Renal cortical epithelial cell (primary cell): Measurements from ENCODE around the gene MLYCD. TPM values are rescaled to one million over a fixed set of nuclear protein-coding genes. Genes with fewer than 3 reads are reported as not detected.

Experiments
- DNase-seq: peaks from one replicate; pipeline ENCODE4 v3.0.0-alpha.2; 2011; ENCODE audit warnings: low read depth
- total RNA-seq: library from RNA; depleted of rRNA; stranded (reverse); fragments of >200 nt; gene quantifications from 2 replicates; pipeline ENCODE4 v1.2.3, GENCODE V29; 2014

MLYCD gene
- total RNA-seq: 3.6 and 7.1 TPM in 2 replicates

- DNase-seq: peak; percentile 36
Measured at GRCh38 chr16:83898463-83899271, at the start of gene MLYCD. Gene MLYCD, plus strand, starts transcription at chr16:83899115. Its CDS starts 30 bp downstream, at chr16:83899145.

DNA sequence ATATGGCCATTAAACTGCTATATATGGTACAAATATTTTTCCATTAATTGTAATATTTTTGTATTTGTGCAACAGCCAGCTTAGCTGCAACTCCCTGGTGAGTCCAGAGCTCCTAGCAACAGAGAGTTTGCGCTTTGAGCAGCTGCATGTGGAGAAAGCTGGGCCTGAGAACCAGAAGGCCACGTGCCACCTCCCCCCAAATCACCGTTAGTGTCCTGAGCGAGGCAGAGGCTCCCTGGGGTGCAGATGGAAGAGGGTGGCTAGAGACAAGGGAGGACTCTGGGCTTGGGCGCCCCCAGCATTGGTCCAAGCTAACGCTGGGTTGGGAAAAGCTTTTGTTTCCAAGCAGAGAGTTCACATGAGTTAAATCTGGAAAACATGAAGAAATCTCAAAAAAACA is 49.5 kb upstream of the MLYCD start:
- DNase-seq: no peak

DNA sequence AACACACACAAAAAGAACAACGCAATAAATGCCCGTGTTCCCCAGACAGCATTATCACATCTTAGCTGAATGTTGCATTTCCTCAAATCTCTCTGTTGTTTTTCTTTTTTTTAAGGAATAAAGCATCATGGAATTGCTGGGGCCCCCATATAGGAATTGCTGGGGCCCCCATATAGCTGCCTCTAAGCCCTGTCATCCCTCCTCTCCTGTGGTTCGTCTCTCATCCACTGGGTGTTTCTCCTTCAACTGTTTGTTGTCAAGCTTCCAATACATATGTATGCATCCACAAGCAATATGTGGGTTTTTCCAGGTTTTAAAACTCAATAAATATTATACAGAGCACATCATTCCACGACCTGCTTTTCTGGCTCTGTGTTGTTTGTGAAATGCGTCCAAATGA is 48.0 kb upstream of the MLYCD start:
- no peak for DNase-seq

DNA sequence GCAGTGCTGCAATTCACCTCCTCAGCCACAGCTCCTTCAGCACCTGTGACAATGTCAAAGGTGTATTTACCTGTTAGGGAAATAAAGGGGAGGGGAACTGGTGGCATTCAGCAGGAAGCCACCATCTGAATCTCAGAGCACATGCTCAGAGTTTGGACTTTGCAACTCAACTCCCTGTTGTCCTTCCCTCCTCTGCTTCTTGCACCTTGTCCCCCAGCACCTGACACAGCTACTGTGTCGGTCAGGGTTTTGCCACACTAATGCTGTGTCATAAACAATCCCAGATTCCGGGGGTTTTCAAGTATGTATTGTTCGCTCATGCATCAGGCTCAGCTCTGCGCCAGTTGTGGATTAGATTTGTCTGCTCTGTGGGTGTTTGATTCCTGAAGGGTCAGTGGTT is 47.4 kb upstream of the MLYCD start:
- no peak for DNase-seq

DNA sequence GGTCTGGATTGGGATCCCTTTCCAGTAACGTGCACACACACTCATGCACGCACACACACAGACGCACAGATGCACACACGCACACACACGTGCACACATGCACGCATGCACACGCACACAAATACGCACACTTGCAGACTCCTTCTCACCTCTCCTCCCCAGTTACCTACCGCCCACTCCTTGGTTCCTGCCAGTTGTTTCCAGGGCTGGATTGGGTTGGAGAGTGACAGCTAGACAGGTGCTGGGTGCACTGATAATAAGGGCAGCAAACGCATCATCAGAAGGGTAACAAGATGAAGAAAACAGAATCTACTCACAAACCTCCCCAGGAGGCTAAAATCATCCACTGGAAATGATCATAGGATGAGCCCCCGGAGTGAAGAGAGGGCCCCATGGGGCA is 46.1 kb upstream of the MLYCD start:
- DNase-seq: no peak

DNA sequence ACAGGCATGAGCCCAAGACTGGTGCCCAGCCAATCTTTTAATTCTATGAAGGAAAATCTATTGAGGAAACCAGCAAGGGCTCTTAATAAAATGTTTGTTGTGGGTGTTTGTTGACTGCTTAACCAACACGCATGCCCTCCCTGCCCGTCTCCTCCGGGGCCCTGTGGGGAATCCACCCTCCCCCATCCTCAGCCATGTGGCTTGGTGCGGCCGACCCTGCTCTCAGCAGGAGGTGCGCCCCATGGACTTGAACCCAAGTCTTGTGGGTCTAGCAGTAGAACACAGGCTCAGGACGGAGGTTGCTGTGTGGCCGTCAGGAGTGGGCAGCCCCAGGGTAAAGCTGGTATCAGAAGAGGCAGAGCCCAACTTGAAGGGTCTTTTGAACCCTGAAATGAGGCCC is 45.1 kb upstream of the MLYCD start:
- no peak for DNase-seq

- no peak for DNase-seq
Measured at GRCh38 chr16:83854420-83854819, 44.5 kb upstream of the MLYCD start.

DNA sequence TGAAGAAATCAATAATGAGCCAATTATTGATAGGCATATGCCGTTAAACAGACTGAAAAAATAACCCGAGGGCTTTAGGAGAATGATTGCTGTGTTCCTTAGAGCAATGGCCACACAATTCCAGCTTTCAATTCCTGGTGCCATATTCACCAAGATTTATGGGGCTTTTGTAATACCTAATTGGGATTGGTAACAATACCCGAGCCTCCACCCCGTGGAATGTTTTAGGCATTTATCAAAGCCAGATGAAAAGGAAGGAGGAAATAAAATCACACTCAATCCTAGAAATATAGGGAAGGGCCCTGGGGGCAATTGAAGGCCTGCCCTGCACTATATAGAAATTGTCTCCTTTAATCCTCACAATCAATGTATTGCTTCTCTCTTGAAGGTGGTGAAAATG is 42.1 kb upstream of the MLYCD start:
- DNase-seq: no peak

DNA sequence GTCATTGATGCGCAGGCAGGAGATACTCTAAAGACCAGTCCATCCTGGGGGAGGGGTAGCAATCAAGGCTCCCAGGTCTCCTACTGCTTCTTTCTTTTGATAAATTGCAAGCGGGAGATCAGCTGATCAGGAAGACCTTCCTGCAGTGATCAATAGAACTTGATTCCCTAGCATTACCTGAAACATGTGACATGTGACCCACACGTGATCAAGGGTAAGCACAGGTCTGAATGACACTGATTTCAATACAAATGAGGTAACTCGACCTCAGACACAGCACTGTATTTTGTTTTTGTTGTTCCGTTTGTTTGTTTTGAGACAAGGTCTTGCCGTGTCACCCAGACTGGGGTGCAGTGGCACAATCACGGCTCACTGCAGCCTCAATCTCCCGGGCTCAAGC is 39.6 kb upstream of the MLYCD start:
- DNase-seq: no peak

- DNase-seq: no peak
Measured at GRCh38 chr16:83862661-83863060, 36.3 kb upstream of the MLYCD start.

DNA sequence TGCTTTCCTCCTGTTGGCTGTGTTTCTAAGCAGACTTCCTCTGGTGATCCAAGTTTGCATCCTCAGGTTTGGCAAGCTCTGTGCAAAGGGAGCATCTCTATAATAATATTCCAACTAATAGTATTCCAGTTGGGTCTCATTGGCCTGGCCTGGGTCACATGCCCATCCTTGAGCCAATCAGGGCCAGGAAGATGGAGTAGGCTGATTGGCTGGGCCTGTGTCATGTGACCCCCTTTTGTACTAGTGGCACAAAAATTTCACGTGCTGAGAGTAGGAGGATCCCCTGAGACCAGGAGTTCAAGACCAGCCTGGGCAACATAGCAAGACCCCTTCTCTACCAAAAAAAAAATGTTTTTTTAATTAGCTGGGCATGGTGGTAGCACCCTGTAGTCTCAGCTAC is 35.2 kb upstream of the MLYCD start:
- DNase-seq: no peak

DNA sequence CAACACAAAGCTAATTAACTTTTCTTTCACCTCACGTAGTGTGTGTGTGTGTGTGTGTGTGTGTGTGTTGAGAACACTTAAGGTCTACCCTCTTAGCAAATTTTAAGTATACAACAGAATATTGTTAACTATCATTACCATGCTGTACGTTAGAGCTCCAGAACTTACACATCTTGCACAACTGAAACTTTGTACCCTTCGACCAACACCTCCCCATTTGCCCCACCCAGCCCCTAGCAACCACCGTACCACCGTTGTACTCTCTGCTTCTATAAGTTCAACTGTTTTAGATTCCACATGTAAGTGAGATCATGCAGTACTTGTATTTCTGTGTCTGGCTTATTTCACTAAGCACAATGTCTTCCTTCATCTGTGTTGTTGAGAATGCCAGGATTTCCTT is 28.1 kb upstream of the MLYCD start:
- no peak for DNase-seq

DNA sequence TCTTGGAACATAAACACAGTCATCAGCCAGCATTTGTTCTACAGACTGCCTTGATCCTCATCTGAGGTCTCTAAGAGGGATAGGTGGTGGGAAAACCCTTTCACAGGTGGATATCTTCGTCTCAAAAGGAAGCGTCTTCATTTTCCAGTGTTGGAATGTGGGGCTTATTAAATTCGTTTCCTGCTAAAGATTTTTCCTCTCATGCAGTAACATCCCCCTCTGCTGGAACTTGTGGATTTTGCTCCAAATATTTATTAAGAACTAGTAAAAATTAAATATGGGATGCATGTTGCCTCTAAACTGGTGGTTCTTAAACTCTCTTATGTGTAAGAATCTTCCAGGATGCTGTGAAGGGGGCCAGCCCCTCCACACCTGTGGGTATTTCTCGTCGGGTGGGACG is 20.1 kb upstream of the MLYCD start:
- peak; percentile 63 for DNase-seq

GRCh38 chr16:83882163-83882885 is 16.6 kb upstream of the MLYCD start:
- no peak for DNase-seq

GRCh38 chr16:83886199-83886971 is 12.5 kb upstream of the MLYCD start:
- DNase-seq: no peak

- DNase-seq: no peak
Measured at GRCh38 chr16:83887080-83887479, 11.8 kb upstream of the MLYCD start.

DNA sequence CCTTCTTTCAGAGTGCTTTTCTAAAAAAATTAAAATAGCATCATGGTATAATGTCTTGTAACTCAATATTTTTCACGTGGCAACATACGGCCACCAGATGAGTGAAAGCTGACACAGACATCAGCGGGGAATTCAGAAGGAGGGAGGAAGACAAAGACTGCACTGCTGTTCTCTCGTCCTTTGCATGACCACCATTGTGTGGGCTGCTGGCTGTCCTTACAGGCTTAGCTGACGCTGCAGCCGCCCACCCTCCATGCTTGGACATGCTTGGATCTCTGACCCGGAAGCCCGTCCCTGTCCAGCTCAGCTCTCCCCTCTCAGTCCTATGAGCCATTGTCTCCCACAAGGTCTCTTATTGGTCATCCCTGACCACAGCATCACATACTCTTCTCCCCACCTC is 11.4 kb upstream of the MLYCD start:
- DNase-seq: no peak

GRCh38 chr16:83888672-83889044 is 10.3 kb upstream of the MLYCD start:
- DNase-seq: no peak

GRCh38 chr16:83890359-83890758 is 8.6 kb upstream of the MLYCD start:
- no peak for DNase-seq

- no peak for DNase-seq
Measured at GRCh38 chr16:83891742-83892141, 7.2 kb upstream of the MLYCD start.

- DNase-seq: no peak
Measured at GRCh38 chr16:83895243-83895642, 3.7 kb upstream of the MLYCD start.

- no peak for DNase-seq
Measured at GRCh38 chr16:83895942-83896341, 3.0 kb upstream of the MLYCD start.
